GM18502 (cell line): ENCODE results near the gene ANKRD13D.

Source experiments
- ATAC-seq: cut with Tn5 transposase; IDR thresholded peaks from one replicate; pipeline ENCODE4 v1.9.1; 2021; ENCODE audit warnings: mild to moderate bottlenecking; ENCODE audit not compliant: unreplicated experiment, poor library complexity

ANKRD13D gene

DNA sequence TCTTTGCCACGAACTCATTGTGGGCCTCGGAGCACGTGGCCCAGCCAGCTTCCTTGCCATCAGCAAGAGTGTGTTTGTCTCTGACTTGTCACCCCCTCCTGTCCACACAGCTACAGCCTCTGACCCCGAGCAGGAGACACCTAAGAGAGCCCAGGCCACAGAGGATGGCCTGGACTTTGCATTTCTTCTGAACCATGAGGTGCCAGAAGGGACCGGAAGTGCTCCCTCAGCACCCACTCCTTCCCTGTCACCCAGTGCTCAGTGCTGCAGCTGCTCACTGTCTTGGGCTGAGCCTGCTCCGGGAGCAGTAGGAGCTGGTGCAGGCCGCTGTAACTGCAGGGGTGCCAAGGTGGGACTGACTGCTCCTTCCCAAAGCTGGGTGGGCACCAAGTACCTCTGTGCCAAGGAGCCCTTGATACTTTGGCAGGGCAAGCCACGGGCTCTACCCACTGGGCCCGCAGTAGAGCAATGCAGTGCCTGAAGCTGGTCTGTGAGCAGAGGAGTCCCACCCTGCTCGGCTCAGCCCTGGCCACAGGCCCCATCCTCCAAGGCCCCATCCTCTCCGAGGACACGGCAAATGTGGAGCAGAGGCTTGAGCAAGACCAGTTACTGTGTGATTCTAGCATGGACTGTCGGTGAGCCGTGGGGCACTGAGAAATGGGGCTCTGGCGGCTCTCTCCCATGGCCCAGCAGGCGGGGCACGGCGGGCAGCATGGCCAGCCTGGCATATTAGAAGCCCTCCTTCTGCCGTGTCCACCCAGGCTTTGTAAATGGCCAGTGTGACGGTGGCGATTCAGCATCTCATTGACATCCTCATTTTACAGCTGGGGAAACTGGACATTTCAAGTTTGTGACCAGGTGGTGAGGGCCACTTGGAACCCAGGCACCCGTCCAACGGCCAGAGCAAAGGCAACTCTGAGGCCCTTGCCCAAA is 16.5 kb upstream of the ANKRD13D start:
- no peak for ATAC-seq

DNA sequence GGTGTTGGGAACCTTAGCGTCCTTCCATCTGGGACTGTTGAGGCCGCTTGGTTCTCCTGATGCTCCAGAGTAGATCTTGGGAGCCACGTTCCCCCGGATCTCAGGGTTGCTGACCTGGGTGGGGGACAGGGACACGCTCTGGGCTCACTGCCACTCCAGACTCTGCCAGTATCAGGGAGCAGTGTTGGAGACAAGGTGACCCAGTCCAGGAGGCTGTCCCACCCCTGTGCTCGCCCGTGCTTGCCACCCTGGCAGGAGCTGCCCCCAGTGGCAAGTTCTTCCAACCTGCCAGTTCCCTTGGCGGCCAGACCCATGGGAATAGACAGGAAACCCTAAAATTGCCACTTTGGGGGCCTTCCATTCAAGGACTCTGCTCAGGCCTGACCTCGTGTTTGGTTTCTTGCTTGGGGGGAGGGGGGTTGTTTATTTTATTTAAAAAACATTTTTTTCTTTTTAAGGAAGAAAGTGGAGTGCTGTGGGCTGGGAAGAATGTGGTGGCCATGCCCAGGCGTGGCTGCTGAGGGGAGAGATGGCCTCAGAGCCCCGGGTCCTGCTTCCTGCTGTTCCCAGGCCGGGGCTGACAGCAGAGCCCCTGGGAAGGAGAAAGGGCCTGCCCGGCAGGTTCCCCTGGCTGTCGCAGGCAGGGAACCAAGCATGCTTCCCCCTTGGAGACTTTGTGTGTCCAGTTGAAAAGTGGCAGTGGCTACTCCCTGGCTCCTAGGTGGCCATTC is 15.7 kb upstream of the ANKRD13D start:
- no peak for ATAC-seq

DNA sequence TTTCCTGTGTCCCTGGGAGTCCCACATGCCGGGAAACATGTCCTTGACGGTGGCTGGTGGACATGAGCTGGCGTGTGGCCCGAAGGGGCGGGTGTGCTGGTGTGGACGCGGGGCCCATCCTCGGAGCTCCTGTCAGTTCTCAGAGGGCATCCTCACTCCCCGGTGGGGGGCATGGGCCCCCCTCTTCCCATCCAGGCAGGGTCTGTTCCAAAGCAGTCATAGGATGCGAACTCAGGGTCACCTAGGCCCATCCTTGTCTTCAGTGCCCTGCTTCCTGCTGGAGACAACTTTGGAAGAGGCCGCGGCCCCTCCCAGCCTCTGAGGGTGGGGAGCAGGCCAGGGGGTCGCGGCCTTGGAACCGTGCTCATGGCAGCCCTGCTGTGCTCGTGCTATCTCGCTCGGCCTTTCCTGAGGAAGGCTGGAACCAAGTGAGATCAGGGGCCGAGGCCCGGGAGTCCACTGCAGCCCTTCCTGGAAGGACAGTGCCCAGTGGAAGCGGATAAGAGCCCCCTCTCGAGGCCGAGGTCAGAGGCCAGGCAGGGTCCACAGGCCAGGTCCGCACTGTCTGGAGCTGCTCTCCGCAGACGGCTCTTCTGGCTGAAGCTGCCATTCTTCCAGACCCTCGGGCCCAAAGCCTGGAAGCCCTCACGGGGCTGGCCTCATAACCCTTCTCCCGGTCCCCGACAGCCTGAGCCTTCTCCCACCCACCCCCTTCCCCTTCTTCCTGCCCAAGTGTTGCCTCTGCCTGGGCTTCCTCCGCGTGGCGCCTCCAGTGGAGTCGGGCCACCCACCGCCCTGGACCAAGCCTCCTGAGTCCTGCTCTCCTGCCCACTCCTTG is 14.1 kb upstream of the ANKRD13D start:
- no peak for ATAC-seq

DNA sequence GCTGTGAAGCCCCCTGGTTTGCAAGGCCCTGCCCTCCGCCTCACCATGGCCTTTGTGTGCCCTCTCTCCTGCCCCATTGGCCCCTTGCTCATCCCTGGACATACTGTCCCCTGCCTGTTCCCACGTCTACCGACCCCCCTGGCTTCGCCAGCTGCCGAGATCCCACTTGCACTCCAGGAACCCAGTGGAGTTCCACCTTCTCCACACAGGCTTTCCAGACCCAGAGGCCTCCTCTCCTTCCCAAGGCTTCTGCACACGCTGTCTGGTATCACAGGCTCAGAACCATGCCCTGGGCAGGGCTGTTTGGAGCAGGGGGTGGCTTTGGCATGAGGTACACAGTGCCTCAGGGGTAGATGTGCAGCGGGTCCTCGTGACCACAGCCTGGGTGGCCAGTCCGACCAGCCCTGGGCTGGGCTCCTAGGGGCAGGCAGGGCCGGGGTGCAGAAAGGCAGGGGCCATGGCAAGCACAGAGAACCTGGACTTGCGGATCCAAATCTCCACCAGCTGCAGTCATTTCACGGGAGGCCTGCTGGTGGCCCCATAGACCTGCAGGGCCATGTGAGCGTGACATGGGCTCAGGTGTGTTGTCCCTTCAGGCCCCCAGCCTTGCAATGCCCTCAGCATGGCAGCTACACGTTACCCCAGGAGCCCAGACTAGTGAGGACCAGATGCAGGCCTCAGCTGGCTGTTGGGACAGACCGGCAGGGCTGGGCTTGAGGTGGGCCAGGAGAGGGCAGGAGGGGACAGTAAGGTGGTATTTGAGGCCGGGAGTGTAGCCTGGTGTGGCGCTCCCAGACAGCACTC is 13.3 kb upstream of the ANKRD13D start:
- ATAC-seq, result no peak

DNA sequence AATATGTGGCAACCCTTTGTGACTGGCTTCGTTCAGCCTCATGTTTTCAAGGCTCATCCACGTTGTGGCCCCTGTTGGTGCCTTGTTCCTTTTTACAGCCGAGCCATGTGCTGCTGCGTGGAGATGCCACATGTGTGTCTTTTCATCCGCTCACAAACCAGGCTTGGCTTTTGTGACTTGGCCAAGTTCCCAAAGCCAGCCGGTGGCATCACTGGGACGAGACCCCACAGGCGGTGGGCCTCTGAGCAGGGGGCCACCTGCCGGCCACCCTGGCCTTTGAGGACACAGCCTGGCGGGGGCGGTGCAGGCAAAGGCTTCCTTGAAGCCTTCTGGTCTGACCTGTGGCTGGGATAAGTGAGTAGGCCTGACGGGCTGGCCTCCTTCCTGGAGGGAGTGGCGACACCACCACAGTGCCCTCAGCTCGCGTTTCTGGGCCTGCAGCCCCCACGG is 12.3 kb upstream of the ANKRD13D start:
- ATAC-seq, result peak; percentile 24

DNA sequence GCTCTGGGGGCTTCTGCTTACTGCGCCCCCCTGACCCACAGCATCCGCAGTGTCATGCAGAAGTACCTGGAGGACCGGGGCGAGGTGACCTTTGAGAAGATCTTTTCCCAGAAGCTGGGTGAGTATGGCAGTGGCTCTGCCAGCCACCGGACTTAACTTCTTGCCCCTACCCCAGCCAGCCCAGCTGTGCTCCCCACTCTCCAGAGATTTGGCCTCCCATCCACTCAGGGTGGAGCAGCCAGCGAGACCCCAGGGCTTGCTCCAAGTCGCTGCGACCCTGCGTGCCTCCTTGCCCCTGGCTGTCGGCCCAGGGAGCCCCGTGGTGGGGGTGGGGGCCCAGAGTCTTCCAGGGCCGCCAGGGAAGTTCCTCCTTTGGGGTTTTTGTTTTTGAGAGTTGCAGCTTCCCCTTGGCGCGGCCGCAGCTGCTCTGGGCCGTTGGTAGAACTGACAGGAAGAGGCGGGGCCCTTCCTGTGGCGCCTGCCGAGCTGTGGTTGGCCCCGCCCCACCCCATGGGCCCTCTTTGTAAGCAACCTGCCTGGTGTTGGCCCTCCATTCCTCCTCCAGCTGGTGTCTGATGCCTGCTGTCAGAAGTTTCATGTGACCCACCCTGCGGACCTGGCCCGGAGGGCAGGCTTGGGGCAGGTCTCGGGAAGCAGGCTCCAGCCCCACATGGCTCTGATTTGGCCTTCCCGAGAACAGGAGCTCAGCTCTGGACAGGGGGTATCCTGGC is 11.7 kb upstream of the ANKRD13D start:
- peak; percentile 73 for ATAC-seq

DNA sequence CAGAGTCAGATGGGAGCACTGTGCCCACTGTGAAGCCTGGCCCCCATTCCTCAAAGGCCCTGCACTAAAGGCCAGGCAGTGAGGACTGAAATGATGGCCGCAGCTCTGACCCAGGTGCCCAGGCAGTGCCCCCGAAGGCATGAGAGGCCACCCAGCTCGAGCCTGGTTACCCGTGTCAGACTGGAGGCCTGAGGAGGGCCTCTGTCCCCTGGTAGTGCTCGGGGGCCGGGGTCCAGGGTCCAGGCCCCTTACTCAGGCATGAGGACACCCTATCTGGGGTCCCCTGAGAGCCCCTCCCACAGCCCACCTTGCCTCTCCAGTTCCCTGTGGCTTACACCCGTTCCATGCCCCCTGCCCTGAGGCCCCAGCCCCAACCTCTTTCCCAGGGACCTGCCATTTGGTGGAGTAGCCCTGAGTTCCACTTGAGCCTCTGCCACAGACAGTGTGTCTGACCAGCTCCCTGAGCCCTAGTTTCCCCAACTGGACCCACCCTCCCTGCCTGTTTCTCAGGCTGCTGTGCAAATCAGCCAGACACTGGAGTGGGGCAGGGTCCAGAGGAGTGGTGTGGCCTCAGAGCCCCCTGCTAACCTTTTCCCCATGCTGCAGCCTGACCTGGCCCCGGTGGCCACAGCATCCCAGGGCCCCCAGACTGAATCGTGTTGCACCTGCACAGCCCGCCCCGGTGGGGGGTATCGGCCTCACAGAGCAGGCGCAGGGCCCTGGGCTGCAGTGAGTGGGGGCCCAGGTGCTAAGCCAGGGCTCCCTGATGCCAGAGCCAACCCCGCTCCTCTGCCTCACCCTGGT is 10.8 kb upstream of the ANKRD13D start:
- ATAC-seq, result no peak

DNA sequence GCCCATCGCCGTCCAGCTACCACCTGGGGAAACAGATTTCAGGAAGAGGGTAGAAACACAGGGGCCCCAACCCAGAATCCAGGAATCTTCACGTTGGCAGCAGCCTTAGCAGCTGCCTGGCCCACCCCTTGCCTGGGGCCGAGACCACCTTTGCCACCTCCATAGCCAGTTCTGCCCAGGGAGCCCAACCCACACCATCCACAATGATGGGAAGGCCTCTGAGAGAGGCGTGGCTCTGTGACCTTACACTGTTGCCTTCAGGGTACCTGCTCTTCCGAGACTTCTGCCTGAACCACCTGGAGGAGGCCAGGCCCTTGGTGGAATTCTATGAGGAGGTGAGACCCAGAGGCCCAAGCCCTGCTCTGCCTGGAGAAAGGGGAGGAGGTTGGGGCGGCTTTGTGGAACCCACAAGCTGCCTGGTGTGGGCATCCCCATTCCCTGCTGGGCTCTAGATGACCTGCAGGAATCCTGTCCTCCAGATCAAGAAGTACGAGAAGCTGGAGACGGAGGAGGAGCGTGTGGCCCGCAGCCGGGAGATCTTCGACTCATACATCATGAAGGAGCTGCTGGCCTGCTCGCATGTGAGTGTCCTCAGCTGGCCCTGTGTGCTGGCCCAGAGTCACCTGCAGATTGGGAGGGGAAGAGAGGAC is 10.0 kb upstream of the ANKRD13D start:
- ATAC-seq, result no peak

DNA sequence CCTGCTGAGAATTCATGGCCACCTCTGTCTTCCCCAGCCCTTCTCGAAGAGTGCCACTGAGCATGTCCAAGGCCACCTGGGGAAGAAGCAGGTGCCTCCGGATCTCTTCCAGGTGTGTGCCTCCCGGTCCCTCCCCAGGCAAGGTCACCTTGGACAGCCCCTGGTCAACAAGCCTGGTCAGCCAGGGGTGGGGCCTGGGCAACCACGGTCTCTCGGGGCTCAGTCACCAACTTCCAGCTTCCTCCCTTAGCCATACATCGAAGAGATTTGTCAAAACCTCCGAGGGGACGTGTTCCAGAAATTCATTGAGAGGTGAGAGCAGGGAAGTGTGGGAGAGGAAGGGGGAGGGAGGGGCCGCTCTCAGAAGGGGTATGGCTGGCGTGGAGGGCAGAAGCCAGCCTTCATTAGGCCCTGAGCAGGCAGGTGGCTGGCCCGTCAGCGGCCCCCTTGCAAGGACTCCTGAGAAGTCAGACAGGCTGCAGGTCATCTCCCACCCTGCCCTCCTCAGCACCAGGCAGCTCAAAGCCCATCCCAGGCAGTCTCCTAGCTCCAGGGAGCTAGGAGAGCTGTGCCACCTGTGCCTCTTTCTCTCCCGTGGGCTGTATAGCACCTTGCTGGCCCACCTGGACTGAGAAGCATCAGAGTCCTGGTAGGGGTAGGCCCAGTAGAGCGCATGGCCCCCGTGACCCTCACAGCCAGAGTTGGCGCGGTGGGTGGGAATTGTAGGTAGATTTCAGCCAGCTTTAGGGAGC is 9.3 kb upstream of the ANKRD13D start:
- ATAC-seq, result no peak

DNA sequence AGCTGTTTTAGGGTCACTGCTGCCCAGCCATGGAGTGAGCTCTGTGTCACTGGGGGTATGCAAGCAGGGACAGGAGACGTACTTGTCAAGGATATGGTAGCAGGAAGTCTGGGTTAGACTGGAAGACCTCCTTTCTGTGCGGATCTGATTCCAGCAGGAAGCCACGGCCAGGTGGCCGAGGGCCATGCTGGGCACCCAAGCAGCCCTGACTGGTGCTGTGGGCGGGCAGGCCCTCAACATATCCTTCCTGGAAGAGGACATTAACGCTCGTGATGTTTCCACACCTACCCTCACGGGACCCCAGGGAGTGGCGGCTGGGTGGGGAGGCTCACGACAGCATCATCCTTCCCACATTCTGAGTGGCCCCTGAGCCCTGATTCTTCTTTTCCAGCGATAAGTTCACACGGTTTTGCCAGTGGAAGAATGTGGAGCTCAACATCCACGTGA is 8.7 kb upstream of the ANKRD13D start:
- ATAC-seq, result no peak

DNA sequence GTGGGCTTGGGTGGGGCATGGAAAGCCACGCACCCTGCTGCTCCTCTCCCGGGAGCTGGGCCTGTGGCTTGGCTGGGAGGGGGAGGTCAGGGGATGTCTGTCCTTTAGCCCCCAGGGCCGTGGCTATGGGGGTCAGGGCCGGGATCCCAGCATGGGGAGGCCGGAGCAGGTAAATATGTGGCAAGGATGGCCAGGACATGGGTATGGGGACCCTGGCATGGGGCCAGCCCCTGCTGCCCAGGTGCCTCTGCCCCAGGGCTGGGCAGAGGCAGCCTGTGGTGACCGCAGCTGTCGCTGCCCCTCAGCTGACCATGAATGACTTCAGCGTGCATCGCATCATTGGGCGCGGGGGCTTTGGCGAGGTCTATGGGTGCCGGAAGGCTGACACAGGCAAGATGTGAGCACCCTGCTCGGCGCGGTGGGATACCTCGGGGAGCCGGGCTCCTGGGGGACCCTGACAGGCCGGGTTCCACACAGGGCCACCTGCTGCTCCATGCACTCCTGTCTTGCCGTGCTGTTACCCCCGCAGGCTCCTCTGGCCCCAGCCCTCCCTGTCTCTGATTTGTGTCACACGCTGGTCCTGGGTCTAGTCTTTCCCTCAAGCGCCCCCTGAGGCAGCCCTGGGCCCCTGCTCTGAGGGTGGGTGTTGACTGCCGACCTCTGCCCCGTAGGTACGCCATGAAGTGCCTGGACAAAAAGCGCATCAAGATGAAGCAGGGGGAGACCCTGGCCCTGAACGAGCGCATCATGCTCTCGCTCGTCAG is 8.1 kb upstream of the ANKRD13D start:
- ATAC-seq, result no peak

DNA sequence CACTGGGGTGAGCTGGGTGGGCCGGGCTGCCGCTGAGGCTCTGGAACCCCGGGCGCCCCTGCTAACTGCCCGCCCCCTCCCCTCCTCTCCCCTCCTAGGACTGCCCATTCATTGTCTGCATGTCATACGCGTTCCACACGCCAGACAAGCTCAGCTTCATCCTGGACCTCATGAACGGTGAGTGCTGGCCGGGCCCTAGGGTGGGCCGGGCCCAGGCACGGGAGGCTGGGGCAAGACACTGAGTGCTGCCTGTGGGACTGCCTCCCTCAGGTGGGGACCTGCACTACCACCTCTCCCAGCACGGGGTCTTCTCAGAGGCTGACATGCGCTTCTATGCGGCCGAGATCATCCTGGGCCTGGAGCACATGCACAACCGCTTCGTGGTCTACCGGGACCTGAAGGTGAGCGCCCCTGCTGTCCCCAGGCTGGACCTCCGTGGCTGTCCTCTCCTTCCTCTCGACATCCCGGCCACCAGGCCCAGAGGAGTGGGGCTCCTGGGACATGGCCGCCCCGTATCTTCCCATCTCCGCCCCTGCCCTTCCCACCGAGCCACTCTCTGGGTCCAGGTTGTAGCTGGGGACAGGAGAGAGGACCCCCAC is 7.5 kb upstream of the ANKRD13D start:
- ATAC-seq, result no peak

DNA sequence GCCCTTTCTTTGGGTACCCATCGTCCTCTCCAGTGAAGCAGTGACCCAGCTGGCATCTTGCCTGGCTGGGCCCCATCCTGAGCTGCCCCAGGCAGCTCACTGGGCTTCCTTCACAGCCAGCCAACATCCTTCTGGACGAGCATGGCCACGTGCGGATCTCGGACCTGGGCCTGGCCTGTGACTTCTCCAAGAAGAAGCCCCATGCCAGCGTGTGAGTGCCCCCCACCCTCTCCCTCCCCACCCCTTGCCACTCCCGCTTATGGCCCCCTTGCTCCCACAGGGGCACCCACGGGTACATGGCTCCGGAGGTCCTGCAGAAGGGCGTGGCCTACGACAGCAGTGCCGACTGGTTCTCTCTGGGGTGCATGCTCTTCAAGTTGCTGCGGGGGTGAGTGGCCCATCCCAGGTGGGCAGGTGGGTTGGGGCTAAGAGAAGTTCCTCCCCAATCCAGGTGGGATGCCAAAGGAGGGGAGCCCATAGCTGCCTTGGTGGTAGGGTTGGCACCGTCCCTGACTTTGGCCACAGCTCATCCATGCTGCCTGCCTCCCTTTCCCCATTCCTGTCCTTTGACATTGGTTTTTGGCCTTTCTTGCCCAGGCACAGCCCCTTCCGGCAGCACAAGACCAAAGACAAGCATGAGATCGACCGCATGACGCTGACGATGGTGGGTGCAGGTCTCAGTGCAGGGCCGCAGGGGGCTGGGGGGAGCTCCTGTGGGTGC is 6.8 kb upstream of the ANKRD13D start:
- no peak for ATAC-seq

DNA sequence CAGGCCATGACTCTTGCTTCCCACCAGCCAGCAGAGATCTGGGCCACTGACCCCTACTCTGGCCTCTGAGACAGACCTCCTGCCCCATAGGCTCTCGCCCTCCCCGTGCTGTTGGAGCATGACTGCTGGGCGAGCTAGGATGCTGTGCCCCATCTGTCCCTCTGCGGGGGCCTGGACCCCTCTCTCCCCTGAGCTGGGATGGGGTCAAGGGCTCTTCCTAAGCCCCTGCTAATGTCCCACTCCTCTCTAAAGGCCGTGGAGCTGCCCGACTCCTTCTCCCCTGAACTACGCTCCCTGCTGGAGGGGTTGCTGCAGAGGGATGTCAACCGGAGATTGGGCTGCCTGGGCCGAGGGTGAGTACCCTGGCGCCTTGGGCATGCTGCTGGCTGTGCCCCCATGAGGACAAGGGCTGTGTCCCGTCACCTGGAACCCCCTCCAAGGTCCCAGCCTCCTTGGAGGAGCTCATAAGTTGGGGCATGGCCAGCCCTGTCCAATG is 6.2 kb upstream of the ANKRD13D start:
- no peak for ATAC-seq

DNA sequence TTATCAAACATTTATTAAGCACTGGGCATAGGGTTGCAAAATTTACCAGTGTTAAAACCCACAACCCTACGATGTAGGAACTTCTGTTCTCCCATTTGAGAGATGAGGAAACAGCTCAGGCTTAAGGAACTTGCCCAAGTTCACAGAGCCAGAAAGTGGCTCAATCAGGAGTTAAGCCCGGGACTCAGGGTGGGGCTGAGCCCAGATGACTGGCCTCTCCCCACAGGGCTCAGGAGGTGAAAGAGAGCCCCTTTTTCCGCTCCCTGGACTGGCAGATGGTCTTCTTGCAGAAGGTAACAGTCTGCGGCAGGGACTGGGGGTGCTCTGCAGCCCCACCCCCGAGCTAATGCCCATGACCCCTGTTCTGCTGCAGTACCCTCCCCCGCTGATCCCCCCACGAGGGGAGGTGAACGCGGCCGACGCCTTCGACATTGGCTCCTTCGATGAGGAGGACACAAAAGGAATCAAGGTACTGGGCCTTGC is 5.6 kb upstream of the ANKRD13D start:
- no peak for ATAC-seq
